HG03469 (cell line): ENCODE measurements around the gene CELF4.
A peak's percentile ranks its signal among the peaks of the same experiment; 100 is the strongest.

Experiments
- ATAC-seq: cut with Tn5 transposase; IDR thresholded peaks from one replicate; pipeline ENCODE4 v1.9.1; 2021; ENCODE audit warnings: mild to moderate bottlenecking, moderate library complexity, moderate number of reproducible peaks; ENCODE audit not compliant: unreplicated experiment

CELF4 gene

GRCh38 chr18:37395631-37396030, 170.0 kb downstream of the CELF4 start:
- no peak for ATAC-seq

GRCh38 chr18:37395138-37395537, 170.5 kb downstream of the CELF4 start:
- no peak for ATAC-seq

GRCh38 chr18:37394610-37394965, 171.0 kb downstream of the CELF4 start:
- ATAC-seq = no peak

- ATAC-seq = no peak
Measured at GRCh38 chr18:37393945-37394609, 171.5 kb downstream of the CELF4 start.

- ATAC-seq = no peak
Measured at GRCh38 chr18:37393221-37393827, 172.3 kb downstream of the CELF4 start.

- no peak for ATAC-seq
Measured at GRCh38 chr18:37392648-37393047, 172.9 kb downstream of the CELF4 start.

- ATAC-seq = peak; percentile 90
Measured at GRCh38 chr18:37391698-37392548, 173.7 kb downstream of the CELF4 start.

- no peak for ATAC-seq
Measured at GRCh38 chr18:37391156-37391555, 174.4 kb downstream of the CELF4 start.

- ATAC-seq = no peak
Measured at GRCh38 chr18:37390687-37391086, 174.9 kb downstream of the CELF4 start.

- no peak for ATAC-seq
Measured at GRCh38 chr18:37389684-37390368, 175.8 kb downstream of the CELF4 start.

GRCh38 chr18:37389041-37389440, 176.6 kb downstream of the CELF4 start:
- no peak for ATAC-seq

- ATAC-seq = no peak
Measured at GRCh38 chr18:37388413-37388812, 177.2 kb downstream of the CELF4 start.

GRCh38 chr18:37385846-37386778, 179.5 kb downstream of the CELF4 start:
- ATAC-seq = no peak

- no peak for ATAC-seq
Measured at GRCh38 chr18:37383846-37384595, 181.6 kb downstream of the CELF4 start.

- ATAC-seq = no peak
Measured at GRCh38 chr18:37383036-37383785, 182.4 kb downstream of the CELF4 start.

GRCh38 chr18:37381554-37381953, 184.0 kb downstream of the CELF4 start:
- no peak for ATAC-seq

GRCh38 chr18:37380546-37381110, 185.0 kb downstream of the CELF4 start:
- ATAC-seq = no peak

- no peak for ATAC-seq
Measured at GRCh38 chr18:37378336-37379010, 187.1 kb downstream of the CELF4 start.
